GM23338 (cell line): Measurements from ENCODE around the gene TOLLIP.

Experiments
- EZH2 ChIP-seq: fragments of 200-600 bp; sonication (generic); IDR thresholded peaks from one replicate; pipeline ENCODE4 v1.8.0; 2017; ENCODE audit warnings: antibody characterized with exemption, mild to moderate bottlenecking, low read depth; ENCODE audit not compliant: unreplicated experiment
- EZH2phosphoT487 ChIP-seq: fragments of 200-600 bp; sonication (generic); IDR thresholded peaks from one replicate; pipeline ENCODE4 v1.8.1; 2018; ENCODE audit warnings: antibody characterized with exemption; ENCODE audit not compliant: unreplicated experiment
- POLR2AphosphoS5 ChIP-seq: IDR thresholded peaks from 2 replicates; pipeline ENCODE4 v1.6.1; 2016; ENCODE audit warnings: antibody characterized with exemption, low read depth
- TF ChIP-seq, protein P1 (sequence below), 2 experiments: fragments of 200-600 bp in 1 of 2; sonication (generic) in 1 of 2; conservative IDR thresholded peaks; 2 replicates each; pipeline versions ENCODE4 v1.5.1 to v1.6.1; 2016 to 2017; ENCODE audit warnings: antibody characterized with exemption in 2 of 2, low read depth in 2 of 2, mild to moderate bottlenecking in 2 of 2, moderate library complexity in 1 of 2
- TF ChIP-seq, protein P2 (sequence below): IDR thresholded peaks from one replicate; pipeline ENCODE4 v1.6.1; 2018; ENCODE audit warnings: antibody characterized with exemption; ENCODE audit not compliant: unreplicated experiment

DNA sequence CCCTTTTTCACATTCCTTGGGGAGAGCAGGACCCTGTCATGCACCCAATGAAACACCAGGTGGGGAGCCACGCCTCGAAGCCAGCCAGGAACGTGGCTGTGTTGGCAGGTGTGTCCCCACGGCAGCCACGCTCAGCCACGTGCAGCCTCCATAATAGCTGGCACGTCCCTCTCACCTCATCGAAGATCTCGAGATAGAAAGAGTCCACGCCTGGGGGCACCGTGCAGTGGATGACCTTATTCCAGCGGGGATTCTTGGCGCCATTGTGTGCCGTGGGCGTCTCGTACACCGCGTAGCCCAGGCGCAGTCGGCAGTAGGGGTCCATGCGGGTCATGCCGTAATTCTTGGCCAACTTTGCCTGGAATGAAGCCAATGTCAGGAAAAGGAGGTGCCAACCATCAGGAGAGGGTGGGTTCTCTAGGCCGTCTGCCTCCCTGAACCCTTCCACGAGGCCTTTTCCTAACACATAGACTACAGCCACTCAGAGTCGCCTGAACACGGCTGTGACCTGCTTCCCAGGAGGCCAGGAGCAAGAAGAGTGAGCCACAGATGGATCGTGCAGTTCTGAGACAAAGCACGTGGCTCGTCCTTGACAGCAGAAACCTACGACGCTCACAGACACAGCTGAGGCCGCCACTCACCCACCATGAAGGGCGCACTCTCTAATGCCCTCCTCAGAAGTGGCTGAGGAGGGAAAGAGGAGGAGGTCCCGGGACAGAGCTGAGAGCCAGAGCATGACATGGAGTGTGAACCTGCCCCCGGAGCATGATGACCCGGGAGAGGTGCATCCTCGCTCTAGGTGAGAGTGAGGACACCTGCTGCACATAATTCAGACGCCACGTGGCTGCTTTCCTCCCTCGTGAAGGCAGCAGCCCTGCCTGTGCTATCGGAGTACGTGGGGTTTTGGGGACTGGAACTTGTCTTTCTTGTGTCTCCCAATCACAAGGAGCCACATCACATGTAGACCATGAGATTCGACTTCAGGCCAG, 19.1 kb downstream of the TOLLIP start:
- TF ChIP-seq POLR2AphosphoS5: no peak
- TF ChIP-seq, protein P1, sequence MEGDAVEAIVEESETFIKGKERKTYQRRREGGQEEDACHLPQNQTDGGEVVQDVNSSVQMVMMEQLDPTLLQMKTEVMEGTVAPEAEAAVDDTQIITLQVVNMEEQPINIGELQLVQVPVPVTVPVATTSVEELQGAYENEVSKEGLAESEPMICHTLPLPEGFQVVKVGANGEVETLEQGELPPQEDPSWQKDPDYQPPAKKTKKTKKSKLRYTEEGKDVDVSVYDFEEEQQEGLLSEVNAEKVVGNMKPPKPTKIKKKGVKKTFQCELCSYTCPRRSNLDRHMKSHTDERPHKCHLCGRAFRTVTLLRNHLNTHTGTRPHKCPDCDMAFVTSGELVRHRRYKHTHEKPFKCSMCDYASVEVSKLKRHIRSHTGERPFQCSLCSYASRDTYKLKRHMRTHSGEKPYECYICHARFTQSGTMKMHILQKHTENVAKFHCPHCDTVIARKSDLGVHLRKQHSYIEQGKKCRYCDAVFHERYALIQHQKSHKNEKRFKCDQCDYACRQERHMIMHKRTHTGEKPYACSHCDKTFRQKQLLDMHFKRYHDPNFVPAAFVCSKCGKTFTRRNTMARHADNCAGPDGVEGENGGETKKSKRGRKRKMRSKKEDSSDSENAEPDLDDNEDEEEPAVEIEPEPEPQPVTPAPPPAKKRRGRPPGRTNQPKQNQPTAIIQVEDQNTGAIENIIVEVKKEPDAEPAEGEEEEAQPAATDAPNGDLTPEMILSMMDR (conservative IDR thresholded peaks at IDR 0.05; ENCODE audit: low read depth in 2 of 2): no peak
- TF ChIP-seq, protein P2, sequence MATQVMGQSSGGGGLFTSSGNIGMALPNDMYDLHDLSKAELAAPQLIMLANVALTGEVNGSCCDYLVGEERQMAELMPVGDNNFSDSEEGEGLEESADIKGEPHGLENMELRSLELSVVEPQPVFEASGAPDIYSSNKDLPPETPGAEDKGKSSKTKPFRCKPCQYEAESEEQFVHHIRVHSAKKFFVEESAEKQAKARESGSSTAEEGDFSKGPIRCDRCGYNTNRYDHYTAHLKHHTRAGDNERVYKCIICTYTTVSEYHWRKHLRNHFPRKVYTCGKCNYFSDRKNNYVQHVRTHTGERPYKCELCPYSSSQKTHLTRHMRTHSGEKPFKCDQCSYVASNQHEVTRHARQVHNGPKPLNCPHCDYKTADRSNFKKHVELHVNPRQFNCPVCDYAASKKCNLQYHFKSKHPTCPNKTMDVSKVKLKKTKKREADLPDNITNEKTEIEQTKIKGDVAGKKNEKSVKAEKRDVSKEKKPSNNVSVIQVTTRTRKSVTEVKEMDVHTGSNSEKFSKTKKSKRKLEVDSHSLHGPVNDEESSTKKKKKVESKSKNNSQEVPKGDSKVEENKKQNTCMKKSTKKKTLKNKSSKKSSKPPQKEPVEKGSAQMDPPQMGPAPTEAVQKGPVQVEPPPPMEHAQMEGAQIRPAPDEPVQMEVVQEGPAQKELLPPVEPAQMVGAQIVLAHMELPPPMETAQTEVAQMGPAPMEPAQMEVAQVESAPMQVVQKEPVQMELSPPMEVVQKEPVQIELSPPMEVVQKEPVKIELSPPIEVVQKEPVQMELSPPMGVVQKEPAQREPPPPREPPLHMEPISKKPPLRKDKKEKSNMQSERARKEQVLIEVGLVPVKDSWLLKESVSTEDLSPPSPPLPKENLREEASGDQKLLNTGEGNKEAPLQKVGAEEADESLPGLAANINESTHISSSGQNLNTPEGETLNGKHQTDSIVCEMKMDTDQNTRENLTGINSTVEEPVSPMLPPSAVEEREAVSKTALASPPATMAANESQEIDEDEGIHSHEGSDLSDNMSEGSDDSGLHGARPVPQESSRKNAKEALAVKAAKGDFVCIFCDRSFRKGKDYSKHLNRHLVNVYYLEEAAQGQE: no peak
- TF ChIP-seq EZH2: no peak
- no peak for TF ChIP-seq EZH2phosphoT487
